ENCODE measurements around the gene SAMD4A.

SAMD4A gene

GRCh38 chr14:54814076-54814475, 247.1 kb downstream of the SAMD4A start:
- TF ChIP-seq PAX5 (IDR thresholded peaks at IDR 0.05; ENCODE audit: insufficient read depth, low read length, severe bottlenecking) (no peak), POLR2AphosphoS5 (IDR thresholded peaks at IDR 0.05; ENCODE audit: low read depth, low read length) (no peak), SPI1 (IDR thresholded peaks at IDR 0.05; ENCODE audit: low read depth, low read length) (no peak), POLR2A (IDR thresholded peaks at IDR 0.05; ENCODE audit: low read depth, low read length) (no peak), TAF1 (IDR thresholded peaks at IDR 0.05; ENCODE audit: low read depth, low read length) (no peak), POU2F2 (IDR thresholded peaks at IDR 0.05; ENCODE audit: low read depth, low read length) (no peak)
- FAIRE-seq (no peak), DNase-seq (ENCODE audit: insufficient read length, low spot score) (no peak)

- no peak for DNase-seq (ENCODE audit: insufficient read length, low spot score)
- no peak for FAIRE-seq
- no peak for TF ChIP-seq POLR2AphosphoS5 (IDR thresholded peaks at IDR 0.05; ENCODE audit: low read depth, low read length)
- no peak for TF ChIP-seq SPI1 (IDR thresholded peaks at IDR 0.05; ENCODE audit: low read depth, low read length)
- no peak for TF ChIP-seq POLR2A (IDR thresholded peaks at IDR 0.05; ENCODE audit: low read depth, low read length)
- no peak for TF ChIP-seq POU2F2 (IDR thresholded peaks at IDR 0.05; ENCODE audit: low read depth, low read length)
Observed at GRCh38 chr14:54815016-54815415, 248.1 kb downstream of the SAMD4A start.

GRCh38 chr14:54815515-54815914, 248.6 kb downstream of the SAMD4A start:
- DNase-seq (ENCODE audit: insufficient read length, low spot score) (no peak), FAIRE-seq (no peak)
- TF ChIP-seq PAX5 (IDR thresholded peaks at IDR 0.05; ENCODE audit: insufficient read depth, low read length, severe bottlenecking) (no peak), POLR2AphosphoS5 (IDR thresholded peaks at IDR 0.05; ENCODE audit: low read depth, low read length) (no peak)

- TF ChIP-seq POLR2A (IDR thresholded peaks at IDR 0.05; ENCODE audit: low read depth, low read length) (no peak), SPI1 (IDR thresholded peaks at IDR 0.05; ENCODE audit: low read depth, low read length) (no peak), POU2F2 (IDR thresholded peaks at IDR 0.05; ENCODE audit: low read depth, low read length) (no peak), TAF1 (IDR thresholded peaks at IDR 0.05; ENCODE audit: low read depth, low read length) (no peak), POLR2AphosphoS5 (IDR thresholded peaks at IDR 0.05; ENCODE audit: low read depth, low read length) (no peak), PAX5 (IDR thresholded peaks at IDR 0.05; ENCODE audit: insufficient read depth, low read length, severe bottlenecking) (no peak)
- FAIRE-seq (no peak), DNase-seq (ENCODE audit: insufficient read length, low spot score) (no peak)
Observed at GRCh38 chr14:54816450-54816849, 249.5 kb downstream of the SAMD4A start.

GRCh38 chr14:54817506-54817905, 250.6 kb downstream of the SAMD4A start:
- no peak for FAIRE-seq
- no peak for DNase-seq (ENCODE audit: insufficient read length, low spot score)
- TF ChIP-seq TAF1 (IDR thresholded peaks at IDR 0.05; ENCODE audit: low read depth, low read length) = no peak
- no peak for TF ChIP-seq POU2F2 (IDR thresholded peaks at IDR 0.05; ENCODE audit: low read depth, low read length)

GRCh38 chr14:54818201-54819133, 251.5 kb downstream of the SAMD4A start:
- FAIRE-seq = no peak
- TF ChIP-seq POU2F2 (IDR thresholded peaks at IDR 0.05; ENCODE audit: low read depth, low read length) (no peak), TAF1 (IDR thresholded peaks at IDR 0.05; ENCODE audit: low read depth, low read length) (no peak), POLR2A (IDR thresholded peaks at IDR 0.05; ENCODE audit: low read depth, low read length) (no peak), PAX5 (IDR thresholded peaks at IDR 0.05; ENCODE audit: insufficient read depth, low read length, severe bottlenecking) (no peak), POLR2AphosphoS5 (IDR thresholded peaks at IDR 0.05; ENCODE audit: low read depth, low read length) (no peak), SPI1 (IDR thresholded peaks at IDR 0.05; ENCODE audit: low read depth, low read length) (no peak)
- no peak for DNase-seq (ENCODE audit: insufficient read length, low spot score)

GRCh38 chr14:54822685-54823084, 255.8 kb downstream of the SAMD4A start:
- TF ChIP-seq POLR2AphosphoS5 (IDR thresholded peaks at IDR 0.05; ENCODE audit: low read depth, low read length) (no peak), SPI1 (IDR thresholded peaks at IDR 0.05; ENCODE audit: low read depth, low read length) (no peak), POU2F2 (IDR thresholded peaks at IDR 0.05; ENCODE audit: low read depth, low read length) (no peak), PAX5 (IDR thresholded peaks at IDR 0.05; ENCODE audit: insufficient read depth, low read length, severe bottlenecking) (no peak), POLR2A (IDR thresholded peaks at IDR 0.05; ENCODE audit: low read depth, low read length) (no peak)
- DNase-seq (ENCODE audit: insufficient read length, low spot score) (no peak), FAIRE-seq (no peak)

GRCh38 chr14:54823757-54824549, 257.0 kb downstream of the SAMD4A start:
- TF ChIP-seq PAX5 (IDR thresholded peaks at IDR 0.05; ENCODE audit: insufficient read depth, low read length, severe bottlenecking) (no peak), POLR2A (IDR thresholded peaks at IDR 0.05; ENCODE audit: low read depth, low read length) (no peak)
- FAIRE-seq (no peak), DNase-seq (ENCODE audit: insufficient read length, low spot score) (no peak)

- TF ChIP-seq TAF1 (IDR thresholded peaks at IDR 0.05; ENCODE audit: low read depth, low read length) (no peak), POU2F2 (IDR thresholded peaks at IDR 0.05; ENCODE audit: low read depth, low read length) (no peak), POLR2AphosphoS5 (IDR thresholded peaks at IDR 0.05; ENCODE audit: low read depth, low read length) (no peak), POLR2A (IDR thresholded peaks at IDR 0.05; ENCODE audit: low read depth, low read length) (no peak), SPI1 (IDR thresholded peaks at IDR 0.05; ENCODE audit: low read depth, low read length) (no peak), PAX5 (IDR thresholded peaks at IDR 0.05; ENCODE audit: insufficient read depth, low read length, severe bottlenecking) (no peak)
- FAIRE-seq (no peak), DNase-seq (ENCODE audit: insufficient read length, low spot score) (no peak)
Observed at GRCh38 chr14:54828037-54828436, 261.1 kb downstream of the SAMD4A start.

All from GM12891 (cell line).